Activated naive CD4-positive, alpha-beta T cell treated with anti-CD3 and anti-CD28 coated beads for 36 hours (primary cell): ENCODE measurements around the gene GABRQ. TPM values are rescaled to one million over a fixed set of nuclear protein-coding genes. Genes with fewer than 3 reads are reported as not detected.
"Not testable (repeated sequence)": the region's sequence is repeated elsewhere in the genome, so short reads cannot be mapped to it uniquely, and the experiment has no call there.

Source experiments
- CTCF ChIA-PET: fragments of 350-600 bp; sonication (Branson Sonifier 250); formaldehyde crosslinking; loops from one replicate; lab custom pipeline; 2021; ENCODE audit warnings: antibody characterized with exemption; lab: Charles Lee
- DNase-seq: peaks from one replicate; pipeline ENCODE4 v3.0.0-alpha.2; 2020
- H3K27ac Mint-ChIP-seq: one replicate; pipeline ENCODE4 v1.8.0; 2021; ENCODE audit warnings: mild to moderate bottlenecking, mixed read lengths
- H3K27me3 Mint-ChIP-seq: one replicate; pipeline ENCODE4 v1.8.0; 2021; ENCODE audit warnings: low read depth, mixed read lengths
- H3K36me3 Mint-ChIP-seq: one replicate; pipeline ENCODE4 v1.8.0; 2021; ENCODE audit warnings: low read depth, mixed read lengths
- H3K4me1 Mint-ChIP-seq: one replicate; pipeline ENCODE4 v1.8.0; 2021; ENCODE audit warnings: low read depth, mixed read lengths
- H3K4me3 Mint-ChIP-seq: one replicate; pipeline ENCODE4 v1.8.0; 2021; ENCODE audit warnings: mild to moderate bottlenecking, moderate library complexity, mixed read lengths
- H3K9me3 Mint-ChIP-seq: one replicate; pipeline ENCODE4 v1.8.0; 2021; ENCODE audit warnings: mixed read lengths
- intact Hi-C: fragments of 100-400 bp; cut with micrococcal nuclease; formaldehyde crosslinking; loops from one replicate; pipeline ENCODE4 v1.15.1; 2023
- total RNA-seq, 2 experiments: library from RNA; stranded (reverse); gene quantifications; one replicate each; pipeline ENCODE4 v1.2.3, GENCODE V29; 2021

Gene GABRQ
- total RNA-seq, 2 experiments from 2014 or later, result 0.05 TPM; not detected in 1

- CTCF ChIA-PET, result interaction anchor here (1.1 kb wide), 1 partner anchor 9 kb away, joined by 3 read pairs; no protein-coding TSS in a partner anchor
- H3K27me3 Mint-ChIP-seq, result peaks cover 22% of the 10 kb centered on the region
- no peak overlapping the region for H3K4me3 Mint-ChIP-seq
- no peak for DNase-seq
- no peaks in the 10 kb centered on the region for H3K36me3 Mint-ChIP-seq
- H3K4me1 Mint-ChIP-seq, result peaks cover 5% of the 10 kb centered on the region
- H3K27ac Mint-ChIP-seq, result no peak overlapping the region
- H3K9me3 Mint-ChIP-seq, result no peaks in the 10 kb centered on the region
- intact Hi-C loops, result no loop called here
Measured at GRCh38 chrX:152641256-152641875, 3.7 kb downstream of the GABRQ start.

GRCh38 chrX:152641996-152642395 lies 4.3 kb downstream of the GABRQ start:
- CTCF ChIA-PET, result interaction anchor here (1.1 kb wide), 1 partner anchor 9 kb away, joined by 3 read pairs; no protein-coding TSS in a partner anchor
- DNase-seq, result no peak
- H3K4me1 Mint-ChIP-seq, result peaks cover 5% of the 10 kb centered on the region
- H3K9me3 Mint-ChIP-seq, result no peaks in the 10 kb centered on the region
- intact Hi-C loops, result loop anchor here (2.0 kb wide), 1 partner anchor 175 kb away; no protein-coding TSS in a partner anchor
- H3K36me3 Mint-ChIP-seq, result no peaks in the 10 kb centered on the region
- H3K4me3 Mint-ChIP-seq, result no peak overlapping the region
- H3K27ac Mint-ChIP-seq, result no peak overlapping the region
- H3K27me3 Mint-ChIP-seq, result peaks cover 19% of the 10 kb centered on the region

- no peaks in the 10 kb centered on the region for H3K9me3 Mint-ChIP-seq
- intact Hi-C loops, result loop anchor here (2.0 kb wide), 1 partner anchor 174 kb away; no protein-coding TSS in a partner anchor
- no peak overlapping the region for H3K4me3 Mint-ChIP-seq
- H3K36me3 Mint-ChIP-seq, result no peaks in the 10 kb centered on the region
- no peak overlapping the region for H3K27ac Mint-ChIP-seq
- H3K27me3 Mint-ChIP-seq, result peaks cover 13% of the 10 kb centered on the region
- CTCF ChIA-PET, result interaction anchor here (0.9 kb wide), 1 partner anchor 15 kb away, joined by 4 read pairs; no protein-coding TSS in a partner anchor
- peaks cover 5% of the 10 kb centered on the region for H3K4me1 Mint-ChIP-seq
- no peak for DNase-seq
Measured at GRCh38 chrX:152642931-152643564, 5.4 kb downstream of the GABRQ start.

- Mint-ChIP-seq H3K36me3 (no peaks in the 10 kb centered on the region), H3K27me3 (no peaks in the 10 kb centered on the region), H3K4me3 (no peak overlapping the region), H3K9me3 (no peaks in the 10 kb centered on the region), H3K4me1 (no peaks in the 10 kb centered on the region), H3K27ac (no peak overlapping the region)
- no peak for DNase-seq
- intact Hi-C loops, result no loop called here
- CTCF ChIA-PET, result no interaction called here
Measured at GRCh38 chrX:152646961-152647360, 9.3 kb downstream of the GABRQ start.

GRCh38 chrX:152647978-152648377 lies 10.3 kb downstream of the GABRQ start:
- CTCF ChIA-PET, result interaction anchor here (1.8 kb wide), 1 partner anchor 16 kb away, joined by 4 read pairs; no protein-coding TSS in a partner anchor
- intact Hi-C loops, result no loop called here
- no peak overlapping the region for H3K4me3 Mint-ChIP-seq
- no peaks in the 10 kb centered on the region for H3K36me3 Mint-ChIP-seq
- H3K27me3 Mint-ChIP-seq, result no peaks in the 10 kb centered on the region
- H3K27ac Mint-ChIP-seq, result no peak overlapping the region
- no peak for DNase-seq
- no peaks in the 10 kb centered on the region for H3K4me1 Mint-ChIP-seq
- H3K9me3 Mint-ChIP-seq, result no peaks in the 10 kb centered on the region

GRCh38 chrX:152652060-152652459 lies 14.4 kb downstream of the GABRQ start:
- intact Hi-C loops, result no loop called here
- Mint-ChIP-seq H3K4me1 (no peaks in the 10 kb centered on the region), H3K27ac (no peak overlapping the region), H3K27me3 (peaks cover 4% of the 10 kb centered on the region), H3K9me3 (no peaks in the 10 kb centered on the region), H3K36me3 (no peaks in the 10 kb centered on the region), H3K4me3 (no peak overlapping the region)
- no peak for DNase-seq
- CTCF ChIA-PET, result interaction anchor here (1.0 kb wide), 1 partner anchor 165 kb away, joined by 3 read pairs; no protein-coding TSS in a partner anchor

GRCh38 chrX:152652467-152652866 lies 14.8 kb downstream of the GABRQ start:
- DNase-seq, result no peak
- H3K36me3 Mint-ChIP-seq, result no peaks in the 10 kb centered on the region
- intact Hi-C loops, result no loop called here
- H3K9me3 Mint-ChIP-seq, result no peaks in the 10 kb centered on the region
- H3K4me1 Mint-ChIP-seq, result no peaks in the 10 kb centered on the region
- no peak overlapping the region for H3K4me3 Mint-ChIP-seq
- H3K27ac Mint-ChIP-seq, result no peak overlapping the region
- peaks cover 4% of the 10 kb centered on the region for H3K27me3 Mint-ChIP-seq
- CTCF ChIA-PET, result no interaction called here

- no peaks in the 10 kb centered on the region for H3K36me3 Mint-ChIP-seq
- no peaks in the 10 kb centered on the region for H3K4me1 Mint-ChIP-seq
- peaks cover 4% of the 10 kb centered on the region for H3K27me3 Mint-ChIP-seq
- no peak overlapping the region for H3K27ac Mint-ChIP-seq
- CTCF ChIA-PET, result no interaction called here
- intact Hi-C loops, result no loop called here
- no peak for DNase-seq
- no peaks in the 10 kb centered on the region for H3K9me3 Mint-ChIP-seq
- no peak overlapping the region for H3K4me3 Mint-ChIP-seq
Measured at GRCh38 chrX:152656087-152656486, 18.4 kb downstream of the GABRQ start.

- H3K4me1 Mint-ChIP-seq, result no peaks in the 10 kb centered on the region
- no peak overlapping the region for H3K4me3 Mint-ChIP-seq
- H3K9me3 Mint-ChIP-seq, result no peaks in the 10 kb centered on the region
- H3K27ac Mint-ChIP-seq, result no peak overlapping the region
- intact Hi-C loops, result no loop called here
- no peaks in the 10 kb centered on the region for H3K36me3 Mint-ChIP-seq
- no peak for DNase-seq
- peaks cover 4% of the 10 kb centered on the region for H3K27me3 Mint-ChIP-seq
- CTCF ChIA-PET, result no interaction called here
Measured at GRCh38 chrX:152656890-152657289, 19.2 kb downstream of the GABRQ start.

- DNase-seq, result no peak
- no peak overlapping the region for H3K4me3 Mint-ChIP-seq
- intact Hi-C loops, result no loop called here
- H3K9me3 Mint-ChIP-seq, result no peaks in the 10 kb centered on the region
- H3K4me1 Mint-ChIP-seq, result no peaks in the 10 kb centered on the region
- H3K27me3 Mint-ChIP-seq, result peaks cover 4% of the 10 kb centered on the region
- no peaks in the 10 kb centered on the region for H3K36me3 Mint-ChIP-seq
- CTCF ChIA-PET, result interaction anchor here (1.3 kb wide), 1 partner anchor 15 kb away, joined by 4 read pairs; no protein-coding TSS in a partner anchor
- H3K27ac Mint-ChIP-seq, result no peak overlapping the region
Measured at GRCh38 chrX:152658302-152658701, 20.6 kb downstream of the GABRQ start.

- Mint-ChIP-seq H3K36me3 (no peaks in the 10 kb centered on the region), H3K4me1 (no peaks in the 10 kb centered on the region), H3K27ac (no peak overlapping the region), H3K27me3 (no peaks in the 10 kb centered on the region), H3K9me3 (peaks cover 9% of the 10 kb centered on the region), H3K4me3 (no peak overlapping the region)
- intact Hi-C loops, result no loop called here
- CTCF ChIA-PET, result no interaction called here
- no peak for DNase-seq
Measured at GRCh38 chrX:152663086-152663485, 25.4 kb downstream of the GABRQ start.

GRCh38 chrX:152674135-152674534 lies 36.4 kb downstream of the GABRQ start:
- Mint-ChIP-seq H3K4me3 (no peak overlapping the region), H3K4me1 (no peaks in the 10 kb centered on the region), H3K9me3 (no peaks in the 10 kb centered on the region), H3K36me3 (no peaks in the 10 kb centered on the region), H3K27me3 (peaks cover 3% of the 10 kb centered on the region), H3K27ac (no peak overlapping the region)
- CTCF ChIA-PET, result no interaction called here
- intact Hi-C loops, result no loop called here
- DNase-seq, result no peak

GRCh38 chrX:152674652-152675051 lies 37.0 kb downstream of the GABRQ start:
- H3K27ac Mint-ChIP-seq, H3K4me1 Mint-ChIP-seq, intact Hi-C loops, CTCF ChIA-PET, DNase-seq, H3K4me3 Mint-ChIP-seq, H3K36me3 Mint-ChIP-seq, H3K27me3 Mint-ChIP-seq, H3K9me3 Mint-ChIP-seq: not testable (repeated sequence)
